GM13977 (cell line): ENCODE measurements around the gene HOXC5.

Source experiments
- DNase-seq: peaks from one replicate; pipeline ENCODE4 v3.0.0; 2012; ENCODE audit warnings: low spot score
- CTCF ChIP-seq: IDR thresholded peaks from 2 replicates; pipeline ENCODE4 v1.5.1; 2012; ENCODE audit warnings: mild to moderate bottlenecking, control low read depth; ENCODE audit not compliant: insufficient read depth; ENCODE audit errors: extremely low read depth, missing control alignments
- in situ Hi-C: fragments of 300-500 bp; cut with MboI; formaldehyde crosslinking; loops from one replicate; pipeline ENCODE4 v1.12.0; 2022; ENCODE audit warnings: low sequenced_read_pairs, low pct_unique_long_range_greater_than_20kb, mixed read lengths, inconsistent platforms; ENCODE audit not compliant: unreplicated experiment

Gene HOXC5

GRCh38 chr12:54058128-54058768 is 25.4 kb downstream of the HOXC5 start:
- DNase-seq = no peak
- no peak for TF ChIP-seq CTCF
- in situ Hi-C loops = no loop called here

- TF ChIP-seq CTCF = no peak
- DNase-seq = no peak
- in situ Hi-C loops = no loop called here
Measured at GRCh38 chr12:54059668-54060067, 26.8 kb downstream of the HOXC5 start.

GRCh38 chr12:54060174-54060974 is 27.5 kb downstream of the HOXC5 start:
- no peak for DNase-seq
- in situ Hi-C loops = no loop called here
- TF ChIP-seq CTCF = no peak

GRCh38 chr12:54060975-54061778 is 28.3 kb downstream of the HOXC5 start:
- TF ChIP-seq CTCF = no peak
- no peak for DNase-seq
- in situ Hi-C loops = no loop called here

GRCh38 chr12:54065677-54066076 is 32.8 kb downstream of the HOXC5 start:
- in situ Hi-C loops = no loop called here

More at GRCh38 chr12:54065677-54066076, 32.8 kb downstream of the HOXC5 start:
- TF ChIP-seq CTCF = no peak
- no peak for DNase-seq
